HG02938 (cell line): Measurements from ENCODE around the gene PDHX.
A peak's percentile ranks its signal among the peaks of the same experiment; 100 is the strongest.

Experiments used
- ATAC-seq: cut with Tn5 transposase; IDR thresholded peaks from one replicate; pipeline ENCODE4 v1.9.1; 2021; ENCODE audit warnings: mild to moderate bottlenecking, moderate library complexity; ENCODE audit not compliant: unreplicated experiment

Gene PDHX

GRCh38 chr11:34987617-34988016, 71.2 kb downstream of the PDHX start:
- no peak for ATAC-seq

DNA sequence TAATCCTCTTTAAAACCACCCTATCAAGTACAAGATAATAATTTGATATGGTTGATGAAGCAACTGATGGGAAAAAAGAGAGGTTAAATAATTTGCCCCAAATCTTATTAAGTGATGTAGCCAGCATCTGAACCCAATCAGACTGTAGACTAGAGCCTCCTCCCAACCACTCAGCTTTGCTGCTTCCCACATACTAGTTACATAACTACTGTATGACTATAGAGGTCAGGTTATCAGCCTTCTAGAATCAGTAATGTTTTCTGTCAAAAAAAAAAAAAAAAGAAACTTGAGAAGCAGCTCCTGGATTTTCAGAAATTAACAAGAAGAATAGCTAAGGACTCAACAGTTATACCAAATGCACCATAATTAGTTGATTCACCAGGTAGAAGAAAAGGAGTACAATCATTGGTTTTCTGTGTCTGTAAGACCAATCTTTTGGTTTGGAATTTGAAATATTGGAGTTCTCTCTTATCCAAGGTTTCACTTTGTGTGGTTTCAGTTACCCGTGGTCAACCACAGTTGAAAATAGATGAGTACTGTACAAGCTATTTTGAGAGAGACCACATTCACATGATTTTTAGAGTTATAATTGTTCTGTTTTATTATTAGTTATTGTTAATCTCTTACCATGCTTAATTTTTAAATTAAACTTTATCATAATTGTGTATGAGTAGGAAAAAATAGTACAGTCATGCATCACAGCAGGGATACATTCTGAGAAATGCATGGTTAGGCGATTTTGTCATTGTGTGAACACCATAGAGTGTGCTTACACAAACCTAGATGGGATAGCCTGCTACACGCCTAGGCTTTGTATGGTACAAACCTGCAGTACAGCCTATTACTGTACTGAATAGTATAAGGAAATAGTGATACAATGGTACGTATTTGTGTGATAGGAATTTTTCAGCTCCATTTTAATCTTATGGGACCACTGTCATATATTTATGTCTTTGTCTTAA, 72.2 kb downstream of the PDHX start:
- peak; percentile 89 for ATAC-seq

DNA sequence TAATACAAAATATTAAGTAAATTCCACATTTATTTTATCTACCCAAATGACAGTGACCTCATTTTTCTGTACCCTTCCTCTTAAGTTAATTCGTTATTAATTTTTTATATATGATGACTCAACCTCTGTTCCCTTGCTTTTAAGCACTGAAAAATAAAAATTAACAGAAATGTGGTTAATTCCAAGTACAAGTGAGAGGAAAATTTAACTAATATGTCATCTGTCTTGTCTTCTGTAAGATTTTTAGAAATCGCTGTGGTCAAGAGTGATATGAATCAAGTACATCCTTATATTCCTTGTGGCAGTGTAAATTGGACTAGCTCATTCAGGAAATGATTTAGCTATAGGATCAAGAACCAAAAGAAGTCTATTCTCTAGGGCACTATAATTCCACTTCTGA, 74.5 kb downstream of the PDHX start:
- no peak for ATAC-seq

DNA sequence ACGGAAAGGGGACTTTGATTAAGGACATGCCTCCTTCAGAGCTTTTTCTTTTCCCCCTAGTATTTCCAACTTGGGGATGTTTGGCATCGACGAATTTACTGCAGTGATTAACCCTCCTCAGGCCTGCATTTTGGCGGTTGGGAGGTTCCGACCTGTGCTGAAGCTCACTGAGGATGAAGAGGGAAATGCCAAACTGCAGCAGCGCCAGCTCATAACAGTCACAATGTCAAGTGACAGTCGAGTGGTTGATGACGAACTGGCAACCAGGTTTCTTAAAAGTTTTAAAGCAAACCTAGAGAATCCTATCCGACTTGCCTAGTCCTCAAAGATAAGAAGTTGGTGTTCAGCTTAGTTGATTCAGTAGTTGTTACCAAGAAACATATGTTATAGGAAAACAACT, 78.4 kb downstream of the PDHX start:
- no peak for ATAC-seq

DNA sequence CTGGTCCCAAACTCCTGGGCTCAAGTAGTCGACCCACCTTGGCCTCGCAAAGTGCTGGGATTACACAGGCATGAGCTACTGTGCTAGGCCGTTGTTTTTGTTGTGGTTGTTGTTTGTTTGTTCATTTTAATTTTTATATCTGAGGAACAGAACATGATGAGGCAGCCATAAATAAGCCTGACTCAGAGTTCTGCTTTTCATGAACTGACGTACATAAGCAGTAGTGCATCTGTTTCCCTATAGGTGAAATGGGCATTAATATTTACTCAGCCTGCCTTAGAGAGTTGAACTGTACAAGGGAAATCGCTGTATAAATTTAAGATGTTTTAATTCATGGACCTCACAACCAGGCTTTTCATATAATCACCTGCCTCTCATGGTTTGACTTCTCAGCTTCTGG, 80.5 kb downstream of the PDHX start:
- ATAC-seq = no peak

DNA sequence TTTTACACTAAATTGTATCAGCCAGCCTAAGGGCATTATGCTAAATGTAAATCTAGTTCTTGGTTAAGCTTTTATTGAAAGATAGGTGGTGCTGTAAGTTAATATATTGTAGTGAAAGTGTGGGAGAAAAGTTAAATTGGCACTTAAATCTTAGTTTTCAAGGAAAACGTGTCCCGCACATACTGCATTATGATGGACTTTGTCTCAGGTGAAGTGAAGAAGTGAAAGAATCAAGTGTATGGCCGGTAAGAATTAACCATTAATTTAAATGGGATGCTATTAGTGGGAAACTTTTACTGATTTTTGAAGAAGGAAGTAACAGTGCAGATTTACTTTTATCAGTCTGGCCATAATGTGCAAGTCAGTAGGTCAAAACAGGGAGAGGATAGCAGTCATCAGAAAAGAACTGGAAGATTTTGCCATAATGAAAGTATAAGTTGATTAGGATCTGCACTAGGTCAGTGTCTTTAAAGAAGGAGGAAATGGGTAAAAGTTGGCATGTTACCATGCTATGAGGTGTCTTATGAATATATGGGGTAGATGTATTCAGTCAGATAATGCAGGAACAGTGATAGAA, 81.6 kb downstream of the PDHX start:
- no peak for ATAC-seq

DNA sequence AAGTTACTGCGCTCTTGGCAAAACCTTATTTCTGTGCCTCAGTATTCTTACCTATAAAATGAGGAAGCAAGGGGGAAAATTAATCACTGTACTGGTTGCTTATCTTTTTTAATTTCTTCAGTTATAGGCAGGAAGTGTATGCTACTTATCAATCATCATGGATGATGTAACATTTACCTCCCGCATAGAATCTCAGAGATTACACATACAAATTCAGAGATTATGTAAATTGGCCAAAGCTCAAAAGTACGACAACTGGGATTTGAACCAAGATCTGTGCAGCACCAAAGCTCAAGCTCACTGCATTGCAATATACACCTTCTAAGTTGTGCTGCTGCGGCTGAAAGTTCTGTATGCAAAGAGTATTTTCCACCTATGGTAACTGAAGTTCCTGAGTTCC, 83.0 kb downstream of the PDHX start:
- no peak for ATAC-seq

DNA sequence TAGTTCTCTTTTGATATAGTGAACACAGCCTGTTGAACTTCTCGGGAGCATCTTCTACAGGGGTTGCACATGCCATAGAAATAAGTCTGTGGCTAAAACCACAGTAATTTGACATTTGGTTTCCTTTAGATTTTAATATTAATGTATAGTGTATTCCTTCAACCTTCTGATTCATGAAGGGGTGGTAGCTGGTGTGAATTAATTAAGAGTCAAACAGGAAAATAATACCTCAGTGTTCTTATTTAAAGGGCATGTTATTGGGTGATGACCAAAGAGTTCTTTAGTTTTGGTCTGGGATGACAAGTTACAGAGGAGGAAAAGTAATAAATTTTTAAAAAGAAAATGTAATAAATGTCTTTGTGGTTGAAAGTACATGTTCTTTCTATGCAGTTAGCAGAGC, 86.8 kb downstream of the PDHX start:
- ATAC-seq = no peak

GRCh38 chr11:35003658-35004057, 87.2 kb downstream of the PDHX start:
- ATAC-seq = no peak

DNA sequence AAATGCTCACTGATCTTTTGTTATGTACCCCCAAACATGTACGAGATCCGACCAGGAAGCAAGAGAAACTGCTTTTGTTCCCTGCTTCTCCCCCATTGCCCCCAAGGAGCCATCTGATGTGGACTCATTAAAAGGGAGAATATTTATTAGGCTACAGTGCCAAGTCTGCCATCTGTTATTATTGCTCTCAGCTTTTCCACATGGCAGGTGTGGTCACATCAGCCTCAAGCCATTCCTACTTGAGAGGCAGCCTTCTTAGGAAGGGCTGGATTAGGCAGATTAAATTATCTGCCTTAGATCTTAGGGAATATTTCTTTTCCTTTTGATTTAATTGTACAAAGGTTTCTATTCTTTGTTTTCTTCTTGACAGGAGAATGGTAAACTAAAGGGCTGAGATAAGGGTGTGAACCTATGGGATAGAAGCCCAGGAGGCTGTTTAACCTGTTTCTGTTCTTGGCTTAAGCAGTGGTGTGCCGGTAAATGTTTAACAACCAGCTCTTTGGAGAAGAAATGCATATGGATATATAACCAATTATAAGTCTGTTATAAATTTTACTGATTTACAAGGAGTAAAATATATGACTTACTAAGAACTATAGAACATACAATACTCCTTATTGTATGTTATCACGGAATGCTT, 88.8 kb downstream of the PDHX start:
- no peak for ATAC-seq

DNA sequence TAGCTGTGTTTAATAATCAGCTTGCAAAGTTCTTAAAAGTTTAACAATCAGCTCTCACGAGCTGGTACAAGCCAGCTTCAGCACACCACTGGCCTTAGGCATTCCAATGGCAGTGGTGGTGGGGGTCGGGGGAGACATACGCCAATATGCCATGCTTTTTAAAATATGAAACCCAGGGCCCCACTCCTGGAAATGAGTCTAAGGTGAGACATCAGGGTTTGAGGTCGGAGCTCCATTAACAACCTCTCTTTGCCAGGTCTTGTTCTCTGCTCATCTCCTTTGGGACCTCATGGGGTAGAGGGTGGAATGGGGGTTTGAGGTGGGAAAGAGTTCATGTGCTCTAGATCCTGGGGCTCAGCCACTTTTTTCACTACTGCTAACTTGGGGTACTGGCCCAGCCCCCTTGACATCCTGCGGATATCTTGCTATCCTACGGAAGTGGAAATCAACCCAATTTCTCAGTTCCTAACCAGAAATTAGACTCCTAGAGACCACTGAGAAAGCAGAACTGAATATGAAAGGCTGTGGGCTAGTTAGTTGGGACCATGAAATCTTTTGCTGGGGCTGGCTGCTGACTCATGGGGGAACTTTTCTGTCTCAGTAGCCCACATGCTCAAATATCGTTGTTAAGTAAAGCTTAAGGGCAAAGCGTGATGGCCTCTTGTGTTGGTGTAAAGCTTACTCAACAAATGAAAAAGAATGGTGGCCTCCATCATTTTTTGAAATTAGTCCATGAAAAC, 90.1 kb downstream of the PDHX start:
- peak; percentile 95 for ATAC-seq

- peak; percentile 67 for ATAC-seq
Measured at GRCh38 chr11:35007277-35007676, 90.9 kb downstream of the PDHX start.

DNA sequence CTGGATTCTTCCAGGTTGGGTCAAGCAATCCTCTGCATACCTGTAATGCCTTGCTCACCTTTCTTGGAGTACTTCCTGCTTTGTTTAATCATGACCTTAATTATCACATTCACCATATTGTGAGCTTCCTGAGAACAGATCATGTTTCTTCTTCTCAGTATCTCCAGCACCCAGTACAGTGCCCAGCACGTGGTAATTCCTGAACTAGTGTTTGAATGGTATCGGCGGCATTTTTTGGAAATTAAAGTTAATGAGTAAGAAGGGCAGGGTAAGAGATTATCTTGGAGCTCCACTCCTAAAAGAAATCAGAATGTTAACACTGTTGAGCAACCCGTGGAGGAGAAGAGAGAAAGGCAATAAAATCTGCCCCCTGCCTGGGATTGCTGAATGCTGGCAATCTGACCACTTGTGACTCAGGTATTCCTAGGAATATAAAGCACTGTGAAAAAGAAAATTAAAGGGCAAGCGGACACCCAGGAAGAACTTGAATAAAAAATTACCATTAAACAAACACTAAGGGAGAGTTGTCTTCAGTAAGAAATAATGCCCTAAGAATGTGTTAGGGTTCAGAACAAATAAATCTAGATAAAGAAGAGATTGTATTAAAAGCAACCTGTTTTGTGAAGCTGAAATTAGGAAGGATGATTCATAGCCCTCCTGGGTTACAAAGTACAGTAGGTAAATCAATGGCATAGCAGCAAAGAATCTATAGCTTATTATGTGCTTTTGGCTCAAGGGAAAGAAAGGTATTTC, 92.9 kb downstream of the PDHX start:
- no peak for ATAC-seq

DNA sequence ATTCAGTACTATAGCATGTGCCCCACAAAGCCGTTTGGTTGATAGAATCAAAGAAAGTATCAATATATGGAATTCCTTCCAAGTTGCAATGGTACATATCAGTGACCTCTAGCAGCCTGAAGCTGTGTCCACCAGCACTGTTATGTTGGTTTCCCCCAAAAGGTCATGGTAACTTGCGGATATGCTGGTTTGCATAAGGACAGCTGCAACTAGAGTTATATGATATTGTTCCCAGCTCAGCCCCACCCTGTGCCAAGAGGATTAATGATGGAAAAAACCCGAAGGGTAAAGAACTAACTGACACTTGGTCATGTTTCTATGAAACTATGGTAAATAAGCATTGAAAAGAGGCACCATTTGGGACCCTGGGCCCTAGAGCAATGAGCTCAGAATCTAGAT, 93.5 kb downstream of the PDHX start:
- no peak for ATAC-seq

GRCh38 chr11:35010654-35011053, 94.2 kb downstream of the PDHX start:
- no peak for ATAC-seq

- no peak for ATAC-seq
Measured at GRCh38 chr11:35011389-35011788, 95.0 kb downstream of the PDHX start.

DNA sequence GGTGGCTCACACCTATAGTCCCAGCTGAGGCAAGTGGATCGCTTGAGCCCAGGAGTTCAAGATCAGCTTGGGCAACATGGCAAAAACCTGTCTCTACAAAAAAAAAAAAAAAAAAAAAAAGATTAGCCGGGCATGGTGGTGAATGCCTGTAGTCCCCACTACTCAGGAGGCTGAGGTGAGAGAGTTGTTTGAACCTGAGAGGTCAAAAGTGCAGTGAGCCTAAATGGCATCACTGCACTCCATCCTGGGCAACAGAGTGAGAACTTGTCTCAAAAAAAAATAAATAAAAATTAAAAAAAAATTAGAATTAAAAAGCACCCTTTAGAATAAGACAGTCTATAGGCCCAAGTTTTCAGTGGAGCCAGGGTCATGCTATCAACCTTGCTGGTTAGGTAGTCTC, 95.5 kb downstream of the PDHX start:
- no peak for ATAC-seq

DNA sequence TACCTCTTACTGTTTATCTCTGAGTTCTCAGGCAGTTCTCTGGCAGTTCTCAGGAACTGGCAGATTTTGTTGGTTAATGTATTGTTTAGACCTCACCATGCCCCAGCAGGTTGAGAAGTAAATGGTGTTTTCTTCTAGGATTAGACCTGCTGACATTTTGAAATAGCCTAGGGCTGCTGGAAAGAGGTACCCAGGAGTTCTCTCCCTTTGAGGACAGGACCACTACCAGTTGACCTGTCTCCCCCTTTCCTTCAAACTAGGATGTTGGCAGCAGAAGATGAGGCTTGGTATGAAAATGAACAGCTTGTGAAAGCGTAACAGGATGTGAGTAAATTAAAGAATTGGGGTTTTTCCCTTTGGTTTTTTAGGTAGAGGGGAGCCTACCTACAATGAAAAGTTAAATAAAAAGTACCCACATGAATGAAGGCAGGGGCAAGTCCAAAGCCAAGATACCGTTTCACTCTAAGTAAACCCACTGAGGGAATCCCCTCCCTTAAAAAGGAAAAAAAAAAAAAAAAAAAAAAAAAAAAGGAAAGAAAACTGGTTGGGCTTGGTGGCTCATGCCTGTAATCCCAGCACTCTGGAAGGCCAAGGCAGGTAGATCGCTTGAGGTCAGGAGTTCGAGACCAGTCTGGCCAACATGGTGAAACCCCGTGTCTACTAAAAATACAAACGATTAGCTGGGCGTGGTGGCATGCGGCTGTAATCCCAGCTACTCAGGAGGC, 96.2 kb downstream of the PDHX start:
- peak; percentile 66 for ATAC-seq

GRCh38 chr11:35013514-35014233, 97.3 kb downstream of the PDHX start:
- ATAC-seq = peak; percentile 35
